Brain pericyte (primary cell): Measurements from ENCODE around the gene FARS2.

Experiments used
- DNase-seq: peaks from one replicate; pipeline ENCODE4 v3.0.0-alpha.2; 2012; ENCODE audit warnings: low read depth, low spot score

FARS2 gene

GRCh38 chr6:5249451-5250122 lies 11.7 kb upstream of the FARS2 start:
- no peak for DNase-seq

- DNase-seq: no peak
These were observed 10.9 kb upstream of the FARS2 start for GRCh38 chr6:5250451-5250850.

GRCh38 chr6:5250911-5251310 lies 10.4 kb upstream of the FARS2 start:
- DNase-seq: no peak

GRCh38 chr6:5256952-5257351 lies 4.4 kb upstream of the FARS2 start:
- no peak for DNase-seq

GRCh38 chr6:5257400-5257799 lies 3.9 kb upstream of the FARS2 start:
- DNase-seq: no peak

- no peak for DNase-seq
These were observed 1.9 kb upstream of the FARS2 start for GRCh38 chr6:5259428-5259827.

GRCh38 chr6:5260111-5260620 lies 1.1 kb upstream of the FARS2 start:
- DNase-seq: no peak

DNA sequence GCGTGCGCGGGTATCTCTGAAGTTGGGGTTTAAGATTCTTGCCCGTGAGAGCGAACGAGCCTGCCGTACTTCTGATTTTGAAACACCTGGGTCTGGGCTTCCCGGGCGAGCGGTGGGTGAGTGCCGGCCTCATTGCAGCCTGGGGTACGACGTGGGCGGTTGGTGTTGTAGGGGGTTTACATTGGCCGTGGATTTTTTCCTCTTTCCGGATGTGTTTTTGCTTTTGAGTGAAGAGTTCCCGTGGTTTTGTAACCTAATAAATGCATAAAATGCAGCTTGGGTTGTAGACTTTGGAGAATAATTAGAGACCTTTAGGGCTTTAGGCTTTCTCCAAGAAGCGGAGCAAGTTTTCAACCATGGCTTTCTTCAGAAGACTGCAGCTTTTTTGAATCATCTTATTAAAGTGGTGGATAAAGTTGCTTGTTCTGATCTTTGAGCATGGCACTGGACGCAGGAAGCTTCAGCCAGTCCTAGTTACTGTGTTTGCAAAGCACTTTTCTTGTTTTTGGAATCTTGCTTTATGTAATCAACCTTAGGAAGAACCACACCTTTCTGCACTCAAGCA lies 314 bp downstream of the FARS2 start:
- no peak for DNase-seq

- DNase-seq: no peak
These were observed 5.1 kb downstream of the FARS2 start for GRCh38 chr6:5266423-5266822.

GRCh38 chr6:5270093-5270680 lies 8.9 kb downstream of the FARS2 start:
- DNase-seq: no peak

DNA sequence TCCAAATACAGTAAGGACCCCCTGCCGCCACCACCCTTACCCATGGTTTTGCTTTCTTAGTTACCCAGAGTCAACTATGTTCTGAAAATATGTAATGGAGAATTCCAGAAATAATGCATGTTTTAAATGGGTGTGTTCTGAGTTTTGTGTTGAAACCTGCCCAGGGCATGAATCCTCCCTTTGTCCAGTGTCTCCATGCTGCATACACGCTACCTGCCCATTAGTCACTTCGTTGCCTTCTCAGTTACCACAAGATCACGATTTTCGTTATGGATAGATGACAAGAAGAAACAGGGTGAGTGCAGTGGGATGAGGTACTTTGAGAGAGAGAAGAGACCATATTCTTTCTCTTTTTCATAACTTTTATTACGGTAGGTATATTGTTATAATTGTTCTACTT lies 10.6 kb downstream of the FARS2 start:
- DNase-seq: no peak

DNA sequence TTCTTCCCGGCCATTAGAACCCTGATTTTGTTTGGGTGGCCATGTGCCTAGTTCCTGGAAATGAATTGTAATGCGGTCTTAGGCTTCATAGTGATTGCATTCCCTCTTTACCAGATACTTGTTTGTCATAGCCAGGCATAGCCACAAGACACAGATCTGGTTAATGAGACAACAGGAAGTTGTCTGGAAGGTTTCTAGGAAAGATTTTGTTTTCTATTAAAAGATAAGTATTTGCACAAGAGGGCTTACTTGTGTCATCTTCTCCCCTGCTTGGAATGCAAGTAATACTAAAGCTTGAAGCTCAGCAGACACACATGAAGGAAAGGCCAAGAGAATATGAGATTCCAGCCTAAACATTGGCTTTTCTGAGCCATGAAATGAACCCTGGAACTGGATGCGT lies 12.9 kb downstream of the FARS2 start:
- DNase-seq: no peak

DNA sequence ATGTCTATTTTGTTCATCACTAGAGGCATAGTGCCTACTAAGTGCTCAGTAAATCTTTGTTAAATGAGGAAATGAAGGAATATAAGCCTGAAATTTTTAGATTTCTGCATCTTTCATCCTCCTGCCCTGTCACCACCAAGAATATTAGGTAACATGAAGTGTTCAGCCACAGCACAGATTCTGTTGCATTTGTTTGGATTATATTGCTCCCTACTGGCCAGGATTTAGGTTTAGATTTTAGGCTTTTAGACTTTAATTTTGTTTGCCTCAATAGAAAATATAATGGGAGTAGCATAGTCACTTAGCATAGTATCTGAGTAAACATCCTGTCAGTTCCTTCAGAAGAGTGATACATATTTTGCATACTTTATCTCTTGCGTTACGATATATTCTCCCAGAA lies 14.2 kb downstream of the FARS2 start:
- DNase-seq: no peak

DNA sequence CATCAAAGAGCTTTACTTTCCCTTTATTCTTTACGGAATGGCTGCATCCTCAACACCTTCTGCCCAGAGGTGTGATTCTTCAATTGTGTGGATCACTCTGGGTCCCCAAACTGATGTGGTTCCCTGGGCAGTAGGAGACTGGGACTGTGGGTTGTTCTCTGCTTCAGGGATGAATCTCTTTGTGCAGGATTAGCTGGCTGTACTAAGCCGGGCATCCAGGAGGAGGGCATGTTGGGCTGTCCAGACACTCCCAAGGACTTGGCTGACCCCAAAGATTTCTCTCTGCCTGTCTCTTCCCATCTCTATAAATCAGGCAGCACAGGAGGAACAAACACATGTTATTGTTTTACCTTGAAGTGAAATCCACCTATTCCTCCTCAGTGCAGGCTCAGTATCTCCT lies 15.3 kb downstream of the FARS2 start:
- no peak for DNase-seq

DNA sequence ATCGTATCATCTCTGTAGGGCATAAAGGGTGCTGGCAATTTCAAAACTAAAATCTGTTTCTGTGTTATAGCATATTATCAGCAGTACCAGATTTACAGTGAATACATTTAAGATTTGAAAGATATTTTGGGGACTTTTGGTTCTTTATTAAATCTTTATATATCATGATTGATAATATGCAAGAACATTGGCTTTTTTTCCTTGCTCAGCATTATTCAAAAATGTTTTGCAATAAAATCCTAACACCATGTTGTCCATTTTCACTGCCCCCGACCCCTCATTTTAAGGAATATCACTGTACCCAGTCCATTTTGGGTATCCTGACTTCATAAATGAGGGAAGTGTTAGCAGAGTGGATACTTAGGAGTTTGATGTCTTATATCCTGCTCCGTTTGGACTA lies 16.3 kb downstream of the FARS2 start:
- DNase-seq: no peak

DNA sequence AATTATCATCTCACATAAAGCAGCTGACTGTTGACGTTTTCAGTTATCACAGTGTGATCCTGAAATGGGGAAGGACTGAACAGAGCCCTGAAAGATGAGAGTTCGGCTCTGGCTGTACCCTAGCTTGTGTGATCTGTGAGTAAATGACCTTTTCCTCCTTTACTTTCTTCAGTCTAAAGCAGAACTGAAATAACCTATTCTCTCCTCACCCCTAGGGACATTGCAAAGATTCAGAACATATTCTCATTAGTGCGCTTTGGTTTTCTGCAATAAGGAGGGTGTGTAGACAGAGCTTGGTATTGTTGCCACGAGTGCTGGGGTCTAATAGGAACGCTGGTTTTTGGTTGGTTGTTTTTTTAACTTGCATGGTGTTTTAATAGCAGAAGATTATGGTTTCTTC lies 16.7 kb downstream of the FARS2 start:
- no peak for DNase-seq

DNA sequence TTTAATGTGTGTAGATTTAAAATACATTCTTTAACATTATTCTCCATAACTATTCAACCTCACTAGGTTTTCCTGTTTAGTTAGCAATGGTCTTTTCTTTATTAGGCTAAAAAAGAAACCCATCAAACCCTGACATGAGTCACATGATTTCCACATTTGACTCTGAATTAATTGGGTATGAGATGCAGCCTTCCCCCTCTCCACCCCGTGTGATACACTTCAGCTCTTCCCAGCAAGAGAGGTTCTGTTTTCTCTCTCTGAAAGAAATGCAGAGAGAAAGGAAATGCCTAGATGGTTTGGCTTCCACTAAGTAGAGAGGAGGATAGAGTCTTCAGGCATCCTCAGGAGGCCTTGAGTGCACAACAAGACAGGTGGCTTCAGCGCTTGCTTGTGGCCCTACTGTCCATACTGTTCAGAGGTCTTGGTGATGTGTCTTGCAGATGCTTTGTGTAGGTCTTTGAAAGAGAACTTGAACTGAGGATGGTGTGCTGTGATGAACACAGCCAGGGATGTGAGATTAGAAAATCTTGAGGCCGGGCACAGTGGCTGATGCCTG lies 17.3 kb downstream of the FARS2 start:
- no peak for DNase-seq

GRCh38 chr6:5279891-5280338 lies 18.6 kb downstream of the FARS2 start:
- DNase-seq: no peak

- DNase-seq: no peak
These were observed 19.6 kb downstream of the FARS2 start for GRCh38 chr6:5280920-5281319.

DNA sequence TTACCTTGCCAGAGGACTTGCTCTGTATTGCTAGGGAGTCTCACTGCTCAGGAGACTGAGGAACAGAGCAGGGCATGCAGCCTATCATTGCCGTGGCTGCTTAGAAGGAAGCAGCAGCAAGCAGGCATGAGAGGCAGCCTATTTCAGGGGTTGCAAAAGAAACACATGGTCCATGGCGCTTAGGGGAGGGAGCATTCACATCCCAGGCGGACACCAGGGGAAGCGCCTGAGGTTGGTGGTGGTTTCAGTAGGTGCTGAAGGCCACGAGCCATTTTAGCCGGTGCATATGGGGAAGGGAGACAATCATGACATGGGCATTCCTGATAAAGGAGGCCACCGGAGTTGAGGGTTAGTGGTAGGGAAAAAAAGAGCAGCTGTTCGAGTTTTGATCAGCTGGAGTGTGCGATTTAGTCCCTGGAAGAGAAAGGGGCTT lies 20.9 kb downstream of the FARS2 start:
- no peak for DNase-seq

GRCh38 chr6:5285081-5285480 lies 23.8 kb downstream of the FARS2 start:
- no peak for DNase-seq

GRCh38 chr6:5285526-5285925 lies 24.2 kb downstream of the FARS2 start:
- no peak for DNase-seq

- no peak for DNase-seq
These were observed 25.5 kb downstream of the FARS2 start for GRCh38 chr6:5286780-5287179.
